ENCODE measurements around the gene BCAS1. TPM values are rescaled to one million over a fixed set of nuclear protein-coding genes. Genes with fewer than 3 reads are reported as not detected.
A peak's percentile ranks its signal among the peaks of the same experiment; 100 is the strongest.

BCAS1 gene
- total and polyA plus RNA-seq, 2 donors (not counting 3 experiments of a cell fraction or from before 2014, with no cell fraction given): not detected

DNA sequence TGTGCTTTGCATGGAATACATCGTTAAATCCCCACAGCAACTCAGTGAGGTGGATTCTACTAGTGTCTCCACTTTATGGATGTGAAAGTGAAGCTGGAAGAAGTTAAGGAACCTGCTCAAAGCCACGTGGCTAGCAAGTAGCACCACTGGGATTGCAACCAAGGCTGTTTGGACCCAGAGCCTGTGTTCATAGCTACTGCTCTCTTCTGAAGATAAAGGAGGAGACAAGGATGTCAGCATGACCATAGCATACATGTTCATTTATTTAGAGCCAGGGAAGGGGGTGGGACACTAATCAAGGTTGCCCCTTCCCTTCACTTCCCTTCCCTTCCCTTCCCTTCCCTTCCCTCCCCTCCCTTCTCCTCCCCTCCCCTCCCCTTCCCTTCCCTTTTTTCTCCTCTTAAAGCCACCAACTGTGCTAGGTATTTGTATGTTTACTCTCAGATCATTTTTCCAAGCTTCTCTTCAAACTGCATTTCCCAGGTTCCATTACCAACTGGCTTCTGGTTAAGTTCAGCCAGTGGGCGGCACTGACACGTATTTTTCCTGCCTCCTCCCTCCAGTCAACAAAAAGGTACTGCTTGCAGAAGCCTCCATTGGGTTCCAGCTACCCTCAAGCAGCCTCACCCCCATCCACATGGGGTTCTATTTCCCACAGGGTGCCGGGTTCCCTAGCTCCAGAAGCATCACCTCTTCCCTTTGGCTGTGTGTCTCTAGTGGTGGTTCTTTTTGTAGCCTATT is 134.9 kb downstream of the BCAS1 start:
- H3K4me1 ChIP-seq (ENCODE audit: control insufficient read depth, extremely low read depth, insufficient read depth, low read length): peaks cover 31% of the 10 kb centered on the region
- DNase-seq (ENCODE audit: low read depth, low spot score) (no peak), FAIRE-seq (no peak)
- no TSS peak for BruUV-seq (replicated peaks)
- dilution Hi-C loops (cut with MboI; ENCODE audit: extremely low pct_ligation_motif_present, low sequenced_read_pairs) (loop anchor here (25.0 kb wide), 1 partner anchor 348 kb away; the partner anchor contains the start of gene ZNF217), intact Hi-C loops (cut with micrococcal nuclease) (no loop called here)
- H2AFZ ChIP-seq (ENCODE audit: low read depth, low read length): peak overlapping the region; percentile 68
- no peaks in the 10 kb centered on the region for H3K79me2 ChIP-seq (ENCODE audit: control insufficient read depth, insufficient read depth, low read length)
- peak overlapping the region; percentile 62 for H3K9ac ChIP-seq (replicated peaks; ENCODE audit: extremely low read depth, insufficient read depth, low read length)
- H3K9me3 ChIP-seq (replicated peaks; ENCODE audit: control insufficient read depth, insufficient read depth, low read length): no peaks in the 10 kb centered on the region
- H3K27me3 ChIP-seq (ENCODE audit: control insufficient read depth in 2 of 2, insufficient read depth in 2 of 2, low read length in 2 of 2): no peaks in the 10 kb centered on the region
- peak overlapping the region; percentile 78 for H3K27ac ChIP-seq (ENCODE audit: insufficient read depth, low read depth, low read length)
- ChIA-PET POLR2A (interaction anchor here (0.9 to 1.0 kb wide), 2 partner anchors 19 to 34 kb away, joined by 3 to 4 read pairs; no protein-coding TSS in a partner anchor), CTCF (interaction anchor here (0.7 to 3.5 kb wide), 12 partner anchors 9 to 388 kb away, joined by 3 to 33 read pairs (median 4); no protein-coding TSS in a partner anchor)
- H3K36me3 ChIP-seq (ENCODE audit: control insufficient read depth in 2 of 2, extremely low read depth in 1 of 2, insufficient read depth in 2 of 2, low read length in 2 of 2): no peaks in the 10 kb centered on the region
- H3K4me3 ChIP-seq (replicated peaks in 1 of 3; ENCODE audit: insufficient read depth in 1 of 3, low read depth in 1 of 3, low read length in 3 of 3): no peak overlapping the region
- H3K4me2 ChIP-seq (ENCODE audit: insufficient read depth, low read length): peak overlapping the region; percentile 58
- H3K9me1 ChIP-seq (replicated peaks; ENCODE audit: control insufficient read depth, extremely low read depth, insufficient read depth, low read length): no peaks in the 10 kb centered on the region
- TF ChIP-seq EZH2 (IDR thresholded peaks at IDR 0.05; ENCODE audit: borderline replicate concordance, low read depth, low read length, severe bottlenecking) (no peak), POLR2AphosphoS5 (IDR thresholded peaks at IDR 0.05; ENCODE audit: insufficient read depth, low read depth, low read length) (no peak), POLR2A (IDR thresholded peaks at IDR 0.05; ENCODE audit: low read depth, low read length) (no peak), GATA2 (IDR thresholded peaks at IDR 0.05; ENCODE audit: insufficient read depth, insufficient read length, low read depth, low read length) (no peak), JUN (IDR thresholded peaks at IDR 0.05; ENCODE audit: borderline replicate concordance, insufficient read depth, insufficient read length, low read depth) (no peak)
- TF ChIP-seq, protein P1, sequence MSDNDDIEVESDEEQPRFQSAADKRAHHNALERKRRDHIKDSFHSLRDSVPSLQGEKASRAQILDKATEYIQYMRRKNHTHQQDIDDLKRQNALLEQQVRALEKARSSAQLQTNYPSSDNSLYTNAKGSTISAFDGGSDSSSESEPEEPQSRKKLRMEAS (IDR thresholded peaks at IDR 0.05; ENCODE audit: insufficient read depth, insufficient read length): no peak
- no peaks in the 10 kb centered on the region for H4K20me1 ChIP-seq (replicated peaks; ENCODE audit: control insufficient read depth, extremely low read depth, insufficient read depth, low read length)
